ENCODE results near the gene AIP. TPM values are rescaled to one million over a fixed set of nuclear protein-coding genes. Genes with fewer than 3 reads are reported as not detected.
"Not testable (repeated sequence)": the region's sequence is repeated elsewhere in the genome, so short reads cannot be mapped to it uniquely, and the experiment has no call there.

Gene AIP
- total RNA-seq, 1 donor from 2014 or later, result 50.1 TPM

- Mint-ChIP-seq H3K4me1 (peaks cover 38% of the 10 kb centered on the region), H3K9me3 (peaks cover 6% of the 10 kb centered on the region), H3K27ac (ENCODE audit: unreplicated experiment) (no peak overlapping the region), H3K36me3 (ENCODE audit: low read depth) (peaks cover 7% of the 10 kb centered on the region), H3K27me3 (ENCODE audit: low read depth) (peaks cover 3% of the 10 kb centered on the region), H3K4me3 (peak overlapping the region; percentile 91)
- no peak for TF ChIP-seq CTCF (conservative IDR thresholded peaks at IDR 0.05)
- no peak for DNase-seq (ENCODE audit: low read depth, low spot score)
These were observed 475 bp upstream of the AIP start for GRCh38 chr11:67482275-67482826.

GRCh38 chr11:67483831-67484665 lies 1.2 kb downstream of the AIP start:
- H3K4me3 Mint-ChIP-seq, result peak overlapping the region; percentile 91
- H3K27me3 Mint-ChIP-seq (ENCODE audit: low read depth), result peaks cover 3% of the 10 kb centered on the region
- no peak for DNase-seq (ENCODE audit: low read depth, low spot score)
- peaks cover 6% of the 10 kb centered on the region for H3K9me3 Mint-ChIP-seq
- TF ChIP-seq CTCF (conservative IDR thresholded peaks at IDR 0.05), result no peak
- peaks cover 7% of the 10 kb centered on the region for H3K36me3 Mint-ChIP-seq (ENCODE audit: low read depth)
- peaks cover 37% of the 10 kb centered on the region for H3K4me1 Mint-ChIP-seq
- peak overlapping the region; percentile 68 for H3K27ac Mint-ChIP-seq (ENCODE audit: unreplicated experiment)

- H3K36me3 Mint-ChIP-seq (ENCODE audit: low read depth), result peaks cover 11% of the 10 kb centered on the region
- no peak overlapping the region for H3K27ac Mint-ChIP-seq (ENCODE audit: unreplicated experiment)
- TF ChIP-seq CTCF (conservative IDR thresholded peaks at IDR 0.05), result no peak
- peaks cover 6% of the 10 kb centered on the region for H3K9me3 Mint-ChIP-seq
- peaks cover 3% of the 10 kb centered on the region for H3K27me3 Mint-ChIP-seq (ENCODE audit: low read depth)
- DNase-seq (ENCODE audit: low read depth, low spot score), result no peak
- H3K4me3 Mint-ChIP-seq, result peak overlapping the region; percentile 91
- H3K4me1 Mint-ChIP-seq, result peaks cover 42% of the 10 kb centered on the region
These were observed 2.1 kb downstream of the AIP start for GRCh38 chr11:67484847-67485311.

- not testable (repeated sequence) for H3K27ac Mint-ChIP-seq (ENCODE audit: unreplicated experiment); H3K27me3 Mint-ChIP-seq (ENCODE audit: low read depth); H3K9me3 Mint-ChIP-seq; DNase-seq (ENCODE audit: low read depth, low spot score)
- H3K36me3 Mint-ChIP-seq (ENCODE audit: low read depth), result peaks cover 11% of the 10 kb centered on the region
- H3K4me3 Mint-ChIP-seq, result peak overlapping the region; percentile 73
- H3K4me1 Mint-ChIP-seq, result peaks cover 43% of the 10 kb centered on the region
These were observed 3.1 kb downstream of the AIP start for GRCh38 chr11:67485873-67486361.

- Mint-ChIP-seq H3K4me3 (peak overlapping the region; percentile 73), H3K36me3 (ENCODE audit: low read depth) (peaks cover 11% of the 10 kb centered on the region), H3K27ac (ENCODE audit: unreplicated experiment) (no peak overlapping the region), H3K4me1 (peaks cover 47% of the 10 kb centered on the region), H3K9me3 (peaks cover 6% of the 10 kb centered on the region), H3K27me3 (ENCODE audit: low read depth) (peaks cover 3% of the 10 kb centered on the region)
- no peak for TF ChIP-seq CTCF (conservative IDR thresholded peaks at IDR 0.05)
- DNase-seq (ENCODE audit: low read depth, low spot score), result no peak
These were observed 3.8 kb downstream of the AIP start for GRCh38 chr11:67486481-67487195.

Measured in neural crest cell (in vitro differentiated cells).